Measurements from ENCODE around the gene ARRDC1.

GRCh38 chr9:137646341-137646740, 40.9 kb downstream of the ARRDC1 start:
- TF ChIP-seq EP300 (IDR thresholded peaks at IDR 0.05) (no peak), POLR2A (IDR thresholded peaks at IDR 0.05; ENCODE audit: low read length) (no peak), HEYL (CRISPR knock-in tag; IDR thresholded peaks at IDR 0.05) (no peak), MYC (IDR thresholded peaks at IDR 0.05; ENCODE audit: borderline replicate concordance, low read length) (no peak), CTCF (IDR thresholded peaks at IDR 0.05) (no peak)

Measured in A549 (cell line).